ENCODE data around the gene RAI1.

Gene RAI1

DNA sequence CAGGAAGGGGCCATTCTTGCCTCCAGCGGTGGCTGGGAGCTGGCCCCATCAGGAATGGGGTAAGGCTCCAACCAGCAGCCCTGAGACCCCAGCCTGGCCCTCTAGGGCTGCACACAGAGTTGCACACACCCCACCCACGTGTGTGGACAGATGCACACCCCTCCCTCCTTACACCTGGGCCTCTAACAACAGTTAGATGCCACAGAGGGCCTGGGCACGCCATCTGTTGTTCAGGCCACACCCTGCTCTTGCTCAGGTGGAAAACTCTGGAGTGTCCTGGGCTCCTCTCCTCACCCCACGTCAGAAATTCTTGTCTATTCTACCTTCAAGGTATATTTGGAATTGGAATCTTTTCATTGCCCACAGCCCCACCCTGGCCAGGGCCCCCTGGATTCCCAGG lies 13.3 kb upstream of the RAI1 start:
- DNase-seq (ENCODE audit: extremely low read depth, insufficient read length), result no peak
- Histone ChIP-seq H3K4me3 (replicated peaks; ENCODE audit: low read depth, low read length) (no peak overlapping the region), H3K36me3 (ENCODE audit: control insufficient read depth, insufficient read depth, low read length) (no peaks in the 10 kb centered on the region), H3K27me3 (replicated peaks; ENCODE audit: control insufficient read depth, insufficient read depth, low read length) (no peaks in the 10 kb centered on the region)
- TF ChIP-seq, protein P1, sequence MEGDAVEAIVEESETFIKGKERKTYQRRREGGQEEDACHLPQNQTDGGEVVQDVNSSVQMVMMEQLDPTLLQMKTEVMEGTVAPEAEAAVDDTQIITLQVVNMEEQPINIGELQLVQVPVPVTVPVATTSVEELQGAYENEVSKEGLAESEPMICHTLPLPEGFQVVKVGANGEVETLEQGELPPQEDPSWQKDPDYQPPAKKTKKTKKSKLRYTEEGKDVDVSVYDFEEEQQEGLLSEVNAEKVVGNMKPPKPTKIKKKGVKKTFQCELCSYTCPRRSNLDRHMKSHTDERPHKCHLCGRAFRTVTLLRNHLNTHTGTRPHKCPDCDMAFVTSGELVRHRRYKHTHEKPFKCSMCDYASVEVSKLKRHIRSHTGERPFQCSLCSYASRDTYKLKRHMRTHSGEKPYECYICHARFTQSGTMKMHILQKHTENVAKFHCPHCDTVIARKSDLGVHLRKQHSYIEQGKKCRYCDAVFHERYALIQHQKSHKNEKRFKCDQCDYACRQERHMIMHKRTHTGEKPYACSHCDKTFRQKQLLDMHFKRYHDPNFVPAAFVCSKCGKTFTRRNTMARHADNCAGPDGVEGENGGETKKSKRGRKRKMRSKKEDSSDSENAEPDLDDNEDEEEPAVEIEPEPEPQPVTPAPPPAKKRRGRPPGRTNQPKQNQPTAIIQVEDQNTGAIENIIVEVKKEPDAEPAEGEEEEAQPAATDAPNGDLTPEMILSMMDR (IDR thresholded peaks at IDR 0.05; ENCODE audit: insufficient read depth, low read length, poor library complexity, severe bottlenecking), result no peak

DNA sequence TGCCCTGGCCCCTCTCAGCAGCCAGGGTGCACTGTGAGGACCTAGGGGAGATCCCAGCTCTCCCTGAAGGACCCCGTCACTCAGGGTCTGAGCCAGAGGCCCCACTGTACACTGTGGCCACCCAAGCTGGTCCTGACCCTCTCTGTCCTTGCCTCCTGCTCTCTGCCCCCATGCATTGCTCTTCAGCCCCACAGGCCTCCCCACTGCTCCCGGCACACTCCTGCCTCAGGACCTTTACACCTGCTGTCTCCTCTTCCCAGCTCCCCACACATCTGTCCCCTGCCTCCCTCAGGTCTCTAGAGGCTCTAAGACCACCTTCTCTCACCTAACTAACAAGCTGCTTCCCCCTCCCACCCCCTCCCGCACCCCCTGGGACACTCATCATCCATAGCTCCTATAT lies 12.9 kb upstream of the RAI1 start:
- Histone ChIP-seq H3K4me3 (replicated peaks; ENCODE audit: low read depth, low read length) (no peak overlapping the region), H3K36me3 (ENCODE audit: control insufficient read depth, insufficient read depth, low read length) (no peaks in the 10 kb centered on the region), H3K27me3 (replicated peaks; ENCODE audit: control insufficient read depth, insufficient read depth, low read length) (no peaks in the 10 kb centered on the region)
- TF ChIP-seq, protein P1 (IDR thresholded peaks at IDR 0.05; ENCODE audit: insufficient read depth, low read length, poor library complexity, severe bottlenecking), result no peak
- no peak for DNase-seq (ENCODE audit: extremely low read depth, insufficient read length)

DNA sequence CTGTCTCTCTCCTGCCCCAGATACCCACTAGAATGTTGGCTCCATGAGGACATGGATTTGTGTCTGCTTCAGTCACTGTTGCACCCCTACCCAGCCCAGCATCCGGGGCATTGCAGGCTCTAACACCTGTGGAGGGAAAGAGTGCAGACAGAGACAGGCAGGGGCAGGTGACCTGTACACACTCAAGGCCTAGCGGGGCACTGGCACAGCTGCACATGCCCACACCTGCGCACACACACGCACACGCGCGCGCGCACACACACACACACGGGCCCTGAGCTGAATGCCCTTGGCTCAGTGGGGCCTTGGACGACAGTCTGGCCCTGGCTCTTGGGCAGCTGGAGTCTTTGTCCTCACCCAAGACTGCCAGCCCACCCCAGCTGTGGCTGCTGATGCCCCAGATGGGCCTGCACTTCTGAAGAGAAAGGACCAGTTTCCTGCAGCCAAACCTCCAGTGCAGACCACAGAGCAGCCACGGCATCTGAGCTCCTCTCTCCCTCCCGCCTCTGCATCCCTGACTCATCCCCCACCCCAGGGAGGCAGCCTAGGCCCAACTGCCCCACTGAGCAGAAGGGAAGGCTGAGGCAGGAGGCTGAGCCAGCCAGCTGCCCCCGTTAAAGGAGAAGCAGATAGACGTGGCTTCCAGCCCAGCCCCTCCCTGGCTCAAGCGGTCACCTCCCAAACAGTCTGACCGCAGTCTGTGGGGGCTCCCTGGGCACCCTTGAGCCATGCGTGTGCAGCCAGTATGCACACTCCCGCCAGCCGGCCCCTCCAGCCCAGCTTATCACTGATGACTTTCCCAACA lies 12.3 kb upstream of the RAI1 start:
- TF ChIP-seq, protein P1 (IDR thresholded peaks at IDR 0.05; ENCODE audit: insufficient read depth, low read length, poor library complexity, severe bottlenecking), result no peak
- Histone ChIP-seq H3K36me3 (ENCODE audit: control insufficient read depth, insufficient read depth, low read length) (no peaks in the 10 kb centered on the region), H3K4me3 (replicated peaks; ENCODE audit: low read depth, low read length) (no peak overlapping the region), H3K27me3 (replicated peaks; ENCODE audit: control insufficient read depth, insufficient read depth, low read length) (no peaks in the 10 kb centered on the region)
- no peak for DNase-seq (ENCODE audit: extremely low read depth, insufficient read length)

DNA sequence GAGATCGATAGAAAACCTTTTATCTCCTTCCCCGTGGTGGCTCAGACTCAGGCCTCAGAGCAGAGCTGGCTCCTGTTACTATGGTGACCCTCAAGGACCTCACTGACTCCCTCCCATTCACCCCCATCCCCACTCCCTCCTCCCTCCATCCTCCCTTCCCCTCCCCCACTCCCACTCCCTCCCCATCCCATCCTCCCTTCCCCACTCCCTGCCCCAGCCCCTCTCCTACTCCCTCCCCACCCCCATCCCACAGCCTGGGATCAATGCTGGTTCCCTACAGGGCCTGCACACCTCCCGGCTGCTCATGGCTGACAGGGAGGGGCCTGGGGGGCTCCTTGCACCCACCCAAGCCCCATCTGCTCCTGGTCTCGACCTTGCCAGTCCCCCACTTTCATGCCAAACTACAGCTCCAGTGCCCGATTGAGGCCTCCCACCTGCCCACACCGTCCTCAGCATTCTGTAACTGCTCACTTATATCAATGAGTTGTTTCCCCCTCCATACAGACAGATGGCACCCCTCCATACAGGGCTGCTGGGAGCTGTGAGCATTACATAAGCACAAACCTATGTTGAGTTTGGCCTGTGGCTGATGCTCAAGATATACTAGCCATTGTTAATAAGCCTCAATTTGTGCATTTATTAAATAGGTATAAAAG lies 11.6 kb upstream of the RAI1 start:
- H3K36me3 ChIP-seq (ENCODE audit: control insufficient read depth, insufficient read depth, low read length), result no peaks in the 10 kb centered on the region
- TF ChIP-seq, protein P1 (IDR thresholded peaks at IDR 0.05; ENCODE audit: insufficient read depth, low read length, poor library complexity, severe bottlenecking), result no peak
- no peak overlapping the region for H3K4me3 ChIP-seq (replicated peaks; ENCODE audit: low read depth, low read length)
- DNase-seq (ENCODE audit: extremely low read depth, insufficient read length), result no peak
- H3K27me3 ChIP-seq (replicated peaks; ENCODE audit: control insufficient read depth, insufficient read depth, low read length), result no peaks in the 10 kb centered on the region

DNA sequence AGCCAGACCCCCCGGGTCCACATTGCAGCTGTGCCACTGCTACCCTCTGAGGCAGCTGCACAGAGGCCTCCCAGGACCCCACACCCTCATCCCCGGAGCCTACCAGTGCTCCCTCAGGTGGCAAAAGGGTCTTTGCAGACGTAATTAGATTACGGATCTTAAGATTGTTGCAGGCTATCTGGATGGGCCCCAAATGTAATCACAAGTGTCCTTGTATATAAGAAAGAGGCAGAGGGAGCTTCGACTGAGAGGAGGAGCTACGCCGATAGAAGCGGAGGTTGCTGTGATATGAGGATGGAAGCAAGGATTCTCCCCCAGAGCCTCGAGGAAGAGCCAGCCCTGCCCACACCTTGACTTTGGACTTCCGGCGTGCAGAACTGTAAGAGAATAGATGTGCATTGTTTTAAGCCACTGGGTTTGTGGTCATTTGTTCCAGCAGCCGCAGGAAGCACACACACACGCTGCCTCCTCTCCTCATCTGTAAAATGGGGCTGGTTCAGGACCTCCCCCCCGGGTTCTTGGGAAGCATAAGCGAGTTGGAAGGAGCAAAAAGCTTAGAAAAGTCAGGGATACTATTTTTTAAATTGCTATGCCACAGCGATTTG lies 10.5 kb upstream of the RAI1 start:
- TF ChIP-seq, protein P1 (IDR thresholded peaks at IDR 0.05; ENCODE audit: insufficient read depth, low read length, poor library complexity, severe bottlenecking), result no peak
- DNase-seq (ENCODE audit: extremely low read depth, insufficient read length), result no peak
- Histone ChIP-seq H3K27me3 (replicated peaks; ENCODE audit: control insufficient read depth, insufficient read depth, low read length) (no peaks in the 10 kb centered on the region), H3K36me3 (ENCODE audit: control insufficient read depth, insufficient read depth, low read length) (no peaks in the 10 kb centered on the region), H3K4me3 (replicated peaks; ENCODE audit: low read depth, low read length) (no peak overlapping the region)
